ENCODE data around the gene FAXC.

Gene FAXC

DNA sequence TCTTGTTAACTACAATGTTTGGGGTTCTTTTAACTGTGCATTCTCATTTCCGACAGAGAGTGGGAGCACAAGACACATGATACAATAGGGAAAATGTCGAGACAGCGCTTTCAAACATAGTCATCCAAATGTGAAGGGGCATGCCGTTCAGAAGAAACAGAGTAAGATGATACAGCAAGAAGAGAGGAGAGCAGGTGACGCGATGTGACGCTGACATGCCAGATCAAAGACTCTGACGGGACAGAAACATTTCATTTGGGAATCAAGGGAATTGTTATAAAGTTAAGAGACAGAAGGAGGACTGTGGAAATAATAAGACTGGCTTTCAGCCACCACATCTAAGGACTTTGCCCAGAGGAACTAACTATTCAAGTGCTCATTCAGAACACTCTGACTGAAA lies 117.4 kb downstream of the FAXC start:
- no peak for DNase-seq
- Histone ChIP-seq H3K9me2 (replicated peaks; ENCODE audit: insufficient read depth, low read length) (no peaks in the 10 kb centered on the region), H3K4me2 (ENCODE audit: low read depth, low read length) (no peak overlapping the region), H2AFZ (ENCODE audit: low read length) (no peak overlapping the region), H3K36me3 (replicated peaks; ENCODE audit: insufficient read depth, low read length) (no peaks in the 10 kb centered on the region), H3K27ac (ENCODE audit: low read length) (no peak overlapping the region), H3K4me3 (ENCODE audit: low read length) (no peak overlapping the region), H3K27me3 (replicated peaks; ENCODE audit: insufficient read depth, low read length) (no peaks in the 10 kb centered on the region), H3K79me2 (ENCODE audit: low read length) (no peaks in the 10 kb centered on the region), H3K9ac (ENCODE audit: low read length) (no peak overlapping the region), H4K20me1 (ENCODE audit: insufficient read depth, low read length) (no peaks in the 10 kb centered on the region), H3K4me1 (ENCODE audit: low read length) (no peaks in the 10 kb centered on the region), H3K9me3 (replicated peaks; ENCODE audit: insufficient read depth, low read length) (no peaks in the 10 kb centered on the region), H3F3A (ENCODE audit: insufficient read depth, low read length) (no peaks in the 10 kb centered on the region)
- TF ChIP-seq EZH2 (optimal IDR thresholded peaks at IDR 0.05; ENCODE audit: low read depth, low read length) (no peak), EZH2phosphoT487 (IDR thresholded peaks at IDR 0.05; ENCODE audit: low read length) (no peak)
- TF ChIP-seq, protein P1, sequence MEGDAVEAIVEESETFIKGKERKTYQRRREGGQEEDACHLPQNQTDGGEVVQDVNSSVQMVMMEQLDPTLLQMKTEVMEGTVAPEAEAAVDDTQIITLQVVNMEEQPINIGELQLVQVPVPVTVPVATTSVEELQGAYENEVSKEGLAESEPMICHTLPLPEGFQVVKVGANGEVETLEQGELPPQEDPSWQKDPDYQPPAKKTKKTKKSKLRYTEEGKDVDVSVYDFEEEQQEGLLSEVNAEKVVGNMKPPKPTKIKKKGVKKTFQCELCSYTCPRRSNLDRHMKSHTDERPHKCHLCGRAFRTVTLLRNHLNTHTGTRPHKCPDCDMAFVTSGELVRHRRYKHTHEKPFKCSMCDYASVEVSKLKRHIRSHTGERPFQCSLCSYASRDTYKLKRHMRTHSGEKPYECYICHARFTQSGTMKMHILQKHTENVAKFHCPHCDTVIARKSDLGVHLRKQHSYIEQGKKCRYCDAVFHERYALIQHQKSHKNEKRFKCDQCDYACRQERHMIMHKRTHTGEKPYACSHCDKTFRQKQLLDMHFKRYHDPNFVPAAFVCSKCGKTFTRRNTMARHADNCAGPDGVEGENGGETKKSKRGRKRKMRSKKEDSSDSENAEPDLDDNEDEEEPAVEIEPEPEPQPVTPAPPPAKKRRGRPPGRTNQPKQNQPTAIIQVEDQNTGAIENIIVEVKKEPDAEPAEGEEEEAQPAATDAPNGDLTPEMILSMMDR (IDR thresholded peaks at IDR 0.05; ENCODE audit: low read length): no peak

DNA sequence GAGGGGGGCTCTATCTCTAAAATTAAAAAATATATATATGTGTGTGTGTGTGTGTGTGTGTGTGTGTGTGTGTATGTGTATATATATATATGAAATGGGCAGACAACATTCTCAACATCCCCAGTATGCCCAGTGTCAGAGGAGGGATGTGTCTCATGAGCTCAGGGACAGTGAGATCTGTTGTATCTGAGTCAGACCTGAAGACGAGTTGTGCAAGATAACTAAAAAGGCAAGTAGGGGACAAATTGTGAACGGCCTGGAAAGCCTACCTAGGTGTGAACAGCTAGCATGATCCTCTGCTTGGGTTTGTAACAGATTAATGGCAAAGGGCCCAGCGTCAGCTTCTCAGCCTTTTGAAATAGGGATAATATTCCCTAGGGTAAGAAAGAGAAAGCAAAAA lies 124.3 kb downstream of the FAXC start:
- H2AFZ ChIP-seq (ENCODE audit: low read length): no peak overlapping the region
- TF ChIP-seq EZH2phosphoT487 (IDR thresholded peaks at IDR 0.05; ENCODE audit: low read length): no peak
- no peak for TF ChIP-seq EZH2 (optimal IDR thresholded peaks at IDR 0.05; ENCODE audit: low read depth, low read length)
- TF ChIP-seq, protein P1 (IDR thresholded peaks at IDR 0.05; ENCODE audit: low read length): no peak

More for the DNA sequence above, 124.3 kb downstream of the FAXC start:
- Histone ChIP-seq H3K9me2 (replicated peaks; ENCODE audit: insufficient read depth, low read length) (no peaks in the 10 kb centered on the region), H3K9me3 (replicated peaks; ENCODE audit: insufficient read depth, low read length) (no peaks in the 10 kb centered on the region), H3K4me3 (ENCODE audit: low read length) (no peak overlapping the region), H3K4me1 (ENCODE audit: low read length) (no peaks in the 10 kb centered on the region), H3K79me2 (ENCODE audit: low read length) (no peaks in the 10 kb centered on the region), H3K9ac (ENCODE audit: low read length) (no peak overlapping the region), H3F3A (ENCODE audit: insufficient read depth, low read length) (no peaks in the 10 kb centered on the region), H4K20me1 (ENCODE audit: insufficient read depth, low read length) (no peaks in the 10 kb centered on the region), H3K4me2 (ENCODE audit: low read depth, low read length) (no peak overlapping the region), H3K36me3 (replicated peaks; ENCODE audit: insufficient read depth, low read length) (no peaks in the 10 kb centered on the region), H3K27ac (ENCODE audit: low read length) (no peak overlapping the region), H3K27me3 (replicated peaks; ENCODE audit: insufficient read depth, low read length) (no peaks in the 10 kb centered on the region)
- DNase-seq: no peak
